Jurkat, Clone E6-1 (cell line): ENCODE data around the gene CELSR2.
A peak's percentile ranks its signal among the peaks of the same experiment; 100 is the strongest.

ENCODE experiments used
- DNase-seq: peaks from one replicate; pipeline ENCODE4 v3.0.0-alpha.2; 2011; ENCODE audit warnings: low read depth, low spot score
- H3K4me3 ChIP-seq: 2 replicates; pipeline ENCODE4 v1.5.1; 2011; ENCODE audit warnings: mild to moderate bottlenecking, low read length, control low read depth, moderate library complexity

The CELSR2 gene

DNA sequence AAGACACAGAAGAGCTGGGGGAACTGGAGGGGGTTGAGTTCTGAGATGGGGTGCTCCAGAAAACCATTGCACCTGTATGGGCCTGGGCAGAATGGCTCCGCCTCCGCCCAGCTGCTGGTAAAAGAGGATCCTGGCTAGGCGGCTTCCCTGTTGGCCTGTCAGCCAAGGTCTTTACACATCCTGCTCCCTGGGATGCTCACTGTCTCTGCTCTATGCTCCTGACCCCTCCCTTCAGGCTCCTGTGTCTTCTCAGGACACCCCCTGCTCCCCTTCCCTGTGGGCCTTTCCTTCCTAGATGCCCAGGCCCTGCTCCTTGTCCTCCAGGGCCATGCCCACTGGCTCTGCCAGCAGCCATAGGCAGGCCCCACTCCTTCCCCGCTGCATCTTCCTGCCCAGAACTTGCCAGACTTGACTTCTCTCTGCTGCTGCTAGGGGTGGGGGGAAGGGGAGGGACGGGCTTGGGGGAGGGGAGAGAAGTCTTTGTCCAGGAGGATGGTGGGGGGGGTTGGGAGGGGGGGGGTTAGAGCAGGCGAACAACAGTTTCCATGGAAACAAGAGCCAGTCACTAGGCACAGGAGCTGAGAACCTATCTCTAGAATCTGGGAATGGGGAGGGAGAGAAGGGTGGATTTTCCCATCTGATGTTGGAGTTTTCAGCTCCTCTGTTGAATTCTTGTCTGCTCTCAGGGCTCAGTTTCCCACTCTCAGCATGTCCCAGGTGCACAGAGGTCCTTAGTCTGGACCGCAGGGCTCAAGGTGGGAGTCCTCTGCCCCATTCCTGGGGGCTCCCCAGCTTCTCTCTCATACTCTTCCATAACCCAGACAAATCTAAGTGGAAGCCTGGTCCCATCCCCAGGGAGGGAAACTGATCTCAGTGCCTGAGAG, 10.6 kb downstream of the CELSR2 start:
- H3K4me3 ChIP-seq, result no peak overlapping the region
- DNase-seq, result no peak

DNA sequence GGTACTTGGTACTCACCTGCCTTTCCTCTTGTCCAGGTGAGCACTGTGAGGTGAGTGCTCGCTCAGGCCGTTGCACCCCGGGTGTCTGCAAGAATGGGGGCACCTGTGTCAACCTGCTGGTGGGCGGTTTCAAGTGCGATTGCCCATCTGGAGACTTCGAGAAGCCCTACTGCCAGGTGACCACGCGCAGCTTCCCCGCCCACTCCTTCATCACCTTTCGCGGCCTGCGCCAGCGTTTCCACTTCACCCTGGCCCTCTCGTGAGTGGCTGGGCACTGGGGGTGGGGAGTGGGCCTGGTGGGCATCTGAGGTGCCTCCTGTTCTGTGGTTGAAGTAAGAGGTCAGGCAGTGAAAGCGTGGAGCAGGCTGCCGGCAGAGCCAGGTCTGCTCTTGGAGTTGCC, 11.7 kb downstream of the CELSR2 start:
- H3K4me3 ChIP-seq, result no peak overlapping the region
- DNase-seq, result no peak

- no peak overlapping the region for H3K4me3 ChIP-seq
- no peak for DNase-seq
Observed at GRCh38 chr1:109261578-109261977, 12.2 kb downstream of the CELSR2 start.

DNA sequence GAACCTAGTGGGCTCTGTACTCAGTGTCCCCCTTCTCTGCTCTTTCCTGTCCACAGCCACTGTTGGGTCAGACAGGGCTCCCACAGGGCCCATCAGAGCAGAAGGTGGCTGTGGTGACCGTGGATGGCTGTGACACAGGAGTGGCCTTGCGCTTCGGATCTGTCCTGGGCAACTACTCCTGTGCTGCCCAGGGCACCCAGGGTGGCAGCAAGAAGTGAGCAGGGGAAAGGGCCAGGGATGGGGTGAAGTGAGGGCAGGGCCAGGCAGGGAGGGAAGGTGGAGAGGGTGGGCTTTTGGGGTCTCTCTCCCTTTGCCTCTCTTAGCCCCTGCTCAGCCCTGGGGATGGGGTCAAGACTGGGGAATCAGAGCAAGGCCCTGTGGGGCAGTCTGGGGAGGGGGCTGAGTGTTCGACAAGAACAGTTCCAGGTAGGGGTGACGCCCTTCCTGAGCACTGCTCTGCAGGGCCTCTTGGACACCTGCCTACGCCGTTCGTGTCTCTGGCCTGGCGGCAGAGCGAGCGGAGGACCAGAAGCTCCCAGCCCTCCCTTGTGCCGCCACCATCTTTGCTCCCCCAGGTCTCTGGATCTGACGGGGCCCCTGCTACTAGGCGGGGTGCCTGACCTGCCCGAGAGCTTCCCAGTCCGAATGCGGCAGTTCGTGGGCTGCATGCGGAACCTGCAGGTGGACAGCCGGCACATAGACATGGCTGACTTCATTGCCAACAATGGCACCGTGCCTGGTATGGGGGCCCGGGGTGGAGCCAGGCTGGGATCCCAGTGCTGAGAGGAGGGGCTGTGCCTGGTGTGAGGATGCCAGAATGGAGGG, 13.1 kb downstream of the CELSR2 start:
- DNase-seq, result no peak

GRCh38 chr1:109263234-109263596, 13.9 kb downstream of the CELSR2 start:
- no peak overlapping the region for H3K4me3 ChIP-seq
- DNase-seq, result no peak

More for the DNA sequence above, 13.1 kb downstream of the CELSR2 start:
- H3K4me3 ChIP-seq, result no peak overlapping the region

- DNase-seq, result peak; percentile 44
- H3K4me3 ChIP-seq, result no peak overlapping the region
Observed at GRCh38 chr1:109263597-109264378, 14.4 kb downstream of the CELSR2 start.

DNA sequence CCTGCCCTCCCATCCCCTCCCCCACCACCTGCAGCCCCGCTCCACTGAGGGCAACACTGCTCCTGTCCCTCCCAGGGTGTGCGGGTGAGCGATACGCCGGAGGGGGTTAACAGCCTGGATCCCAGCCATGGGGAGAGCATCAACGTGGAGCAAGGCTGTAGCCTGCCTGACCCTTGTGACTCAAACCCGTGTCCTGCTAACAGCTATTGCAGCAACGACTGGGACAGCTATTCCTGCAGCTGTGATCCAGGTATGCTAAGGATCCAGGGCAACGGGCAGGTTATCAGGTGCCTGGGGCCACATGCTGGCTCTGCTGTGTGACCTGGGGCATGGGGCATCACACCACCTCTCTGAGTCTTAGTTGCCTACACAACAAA, 15.0 kb downstream of the CELSR2 start:
- DNase-seq, result no peak
- no peak overlapping the region for H3K4me3 ChIP-seq

GRCh38 chr1:109265016-109265415, 15.7 kb downstream of the CELSR2 start:
- no peak for DNase-seq
- no peak overlapping the region for H3K4me3 ChIP-seq

GRCh38 chr1:109265741-109266330, 16.5 kb downstream of the CELSR2 start:
- no peak overlapping the region for H3K4me3 ChIP-seq
- no peak for DNase-seq

- H3K4me3 ChIP-seq, result no peak overlapping the region
- no peak for DNase-seq
Observed at GRCh38 chr1:109266965-109267364, 17.6 kb downstream of the CELSR2 start.

- H3K4me3 ChIP-seq, result no peak overlapping the region
- DNase-seq, result no peak
Observed at GRCh38 chr1:109267743-109268300, 18.5 kb downstream of the CELSR2 start.

- H3K4me3 ChIP-seq, result no peak overlapping the region
- DNase-seq, result no peak
Observed at GRCh38 chr1:109268431-109269211, 19.3 kb downstream of the CELSR2 start.

DNA sequence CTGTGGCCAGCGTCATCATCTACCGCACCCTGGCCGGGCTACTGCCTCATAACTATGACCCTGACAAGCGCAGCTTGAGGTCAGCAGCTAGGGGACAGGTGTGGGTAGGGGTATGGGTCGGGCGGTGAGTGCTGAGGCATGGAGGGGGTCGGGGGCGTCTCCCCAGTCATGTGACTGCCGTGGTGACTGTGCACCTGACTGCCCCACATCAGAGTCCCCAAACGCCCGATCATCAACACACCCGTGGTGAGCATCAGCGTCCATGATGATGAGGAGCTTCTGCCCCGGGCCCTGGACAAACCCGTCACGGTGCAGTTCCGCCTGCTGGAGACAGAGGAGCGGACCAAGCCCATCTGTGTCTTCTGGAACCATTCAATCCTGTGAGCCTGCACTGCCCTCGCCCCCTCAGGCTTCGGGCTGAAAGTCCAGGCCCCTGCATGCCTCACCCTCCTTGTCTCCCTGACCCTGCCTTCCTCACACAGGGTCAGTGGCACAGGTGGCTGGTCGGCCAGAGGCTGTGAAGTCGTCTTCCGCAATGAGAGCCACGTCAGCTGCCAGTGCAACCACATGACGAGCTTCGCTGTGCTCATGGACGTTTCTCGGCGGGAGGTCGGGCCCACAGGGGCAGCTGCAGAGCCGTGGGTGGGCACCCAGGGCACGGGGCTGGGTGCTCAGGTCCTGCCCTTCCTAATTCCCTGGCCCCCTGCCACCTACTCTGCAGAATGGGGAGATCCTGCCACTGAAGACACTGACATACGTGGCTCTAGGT, 20.1 kb downstream of the CELSR2 start:
- H3K4me3 ChIP-seq, result no peak overlapping the region
- no peak for DNase-seq

- no peak overlapping the region for H3K4me3 ChIP-seq
- no peak for DNase-seq
Observed at GRCh38 chr1:109269981-109270622, 20.8 kb downstream of the CELSR2 start.

GRCh38 chr1:109270623-109271317, 21.4 kb downstream of the CELSR2 start:
- H3K4me3 ChIP-seq, result no peak overlapping the region
- DNase-seq, result no peak

GRCh38 chr1:109271458-109271857, 22.1 kb downstream of the CELSR2 start:
- no peak for DNase-seq
- H3K4me3 ChIP-seq, result no peak overlapping the region
